Activated CD8-positive, alpha-beta memory T cell treated with anti-CD3 and anti-CD28 coated beads, Interleukin-2, amount 50 U/mL, for 4 hours (primary cell): Measurements from ENCODE around the gene HTRA2.

ENCODE experiments used
- DNase-seq: peaks from one replicate; pipeline ENCODE4 v3.0.0-alpha.2; 2020

Gene HTRA2

DNA sequence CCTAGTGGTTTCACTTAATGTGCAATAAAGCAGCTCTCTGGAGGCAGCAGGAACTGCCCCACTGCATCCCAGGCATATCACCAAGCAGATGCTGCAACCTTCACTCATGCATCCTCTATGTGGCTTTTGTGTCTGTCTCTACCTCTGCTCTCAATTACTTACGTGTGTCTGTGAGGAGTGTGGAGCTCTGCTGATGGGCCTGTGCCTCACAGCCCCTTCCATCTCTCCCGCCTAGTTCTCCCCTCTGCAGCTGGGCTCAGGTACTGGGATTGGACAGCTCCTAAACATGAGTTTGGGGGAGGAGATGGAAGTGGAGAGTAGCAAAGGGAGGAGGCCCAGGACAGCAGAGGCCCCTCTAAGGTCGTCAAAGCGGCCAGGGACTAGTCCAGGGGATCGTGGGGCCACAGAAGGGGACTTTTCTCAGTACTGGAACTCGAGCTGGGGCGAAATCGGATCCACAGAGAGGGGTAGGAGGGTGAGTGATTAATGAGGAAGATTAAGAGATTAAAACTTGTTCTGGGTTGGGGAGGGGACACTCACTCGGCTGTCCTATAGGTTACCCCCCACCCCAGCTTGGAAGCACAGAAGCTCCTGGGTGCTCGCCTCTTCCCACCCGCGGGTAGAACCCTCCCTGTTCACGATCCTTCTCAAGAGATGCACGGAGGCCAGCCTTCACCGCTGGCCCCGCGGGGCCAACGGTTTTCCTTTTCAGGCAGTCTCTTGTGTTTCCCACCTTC lies 28.2 kb upstream of the HTRA2 start:
- no peak for DNase-seq

DNA sequence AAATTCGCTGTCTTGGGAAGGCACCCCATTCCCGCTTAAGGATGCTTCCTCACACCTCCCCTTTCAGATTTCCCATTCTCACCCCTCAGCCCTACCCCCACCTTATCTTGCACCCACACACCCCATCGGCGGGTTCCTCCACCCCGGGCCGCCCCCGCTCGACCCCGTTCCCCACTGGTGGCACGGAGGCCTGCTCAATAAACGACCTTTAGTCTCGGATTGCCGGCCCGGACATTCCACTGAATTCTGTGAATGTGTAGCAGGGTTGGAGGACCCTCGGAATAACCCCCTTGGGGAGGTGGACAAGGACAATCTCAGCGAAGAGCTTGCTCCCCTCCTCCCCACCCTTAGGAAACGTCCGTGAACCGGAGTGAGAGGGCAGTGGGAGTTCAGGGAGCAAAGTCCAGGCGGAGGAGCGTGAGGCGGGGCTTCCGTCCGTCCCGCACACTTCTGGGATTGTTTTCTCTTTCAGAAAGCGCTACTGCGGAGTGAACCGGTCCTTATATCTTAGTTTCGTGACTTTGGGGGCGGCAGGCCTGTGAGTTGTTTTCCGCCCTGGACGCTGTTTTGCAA lies 27.5 kb upstream of the HTRA2 start:
- no peak for DNase-seq

DNA sequence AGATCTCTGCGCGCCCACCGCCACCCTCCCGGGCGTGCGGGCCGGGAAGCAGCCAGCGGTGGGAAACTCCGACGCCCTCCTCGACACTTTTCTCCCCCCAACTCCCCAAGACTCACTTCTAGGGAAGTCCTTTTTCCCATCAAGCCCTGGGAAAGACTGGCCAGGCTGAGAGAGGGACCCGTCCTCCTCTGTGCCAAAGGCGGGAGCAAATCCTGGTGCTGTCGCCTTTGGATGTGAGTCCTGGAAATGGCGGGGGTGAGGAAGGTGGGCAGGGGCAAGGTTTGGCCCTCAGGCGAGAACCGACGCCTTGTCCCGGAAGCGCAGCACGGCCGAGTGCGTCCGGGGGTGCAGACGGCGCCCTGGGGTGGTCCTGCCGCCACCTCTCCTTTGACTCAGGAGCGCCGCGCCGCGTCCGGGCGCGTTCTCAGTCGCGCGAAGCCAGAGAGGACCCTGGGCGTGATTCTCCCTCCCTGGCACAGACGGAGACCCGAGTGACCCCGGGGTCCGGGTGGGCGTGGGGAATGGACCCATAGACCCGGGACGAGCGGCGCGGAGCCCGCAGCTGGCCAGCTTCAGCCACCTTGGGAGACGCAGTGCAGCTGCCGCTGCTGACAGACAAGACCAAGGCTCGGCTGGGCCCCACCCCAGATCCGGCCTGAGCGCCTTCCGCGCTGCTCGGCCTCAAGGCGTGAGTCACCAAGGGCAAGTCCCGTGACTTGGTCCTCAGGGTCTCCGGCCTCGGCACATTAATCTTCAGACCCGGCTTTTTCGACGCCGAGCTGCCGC lies 26.8 kb upstream of the HTRA2 start:
- DNase-seq, result peak; percentile 53

DNA sequence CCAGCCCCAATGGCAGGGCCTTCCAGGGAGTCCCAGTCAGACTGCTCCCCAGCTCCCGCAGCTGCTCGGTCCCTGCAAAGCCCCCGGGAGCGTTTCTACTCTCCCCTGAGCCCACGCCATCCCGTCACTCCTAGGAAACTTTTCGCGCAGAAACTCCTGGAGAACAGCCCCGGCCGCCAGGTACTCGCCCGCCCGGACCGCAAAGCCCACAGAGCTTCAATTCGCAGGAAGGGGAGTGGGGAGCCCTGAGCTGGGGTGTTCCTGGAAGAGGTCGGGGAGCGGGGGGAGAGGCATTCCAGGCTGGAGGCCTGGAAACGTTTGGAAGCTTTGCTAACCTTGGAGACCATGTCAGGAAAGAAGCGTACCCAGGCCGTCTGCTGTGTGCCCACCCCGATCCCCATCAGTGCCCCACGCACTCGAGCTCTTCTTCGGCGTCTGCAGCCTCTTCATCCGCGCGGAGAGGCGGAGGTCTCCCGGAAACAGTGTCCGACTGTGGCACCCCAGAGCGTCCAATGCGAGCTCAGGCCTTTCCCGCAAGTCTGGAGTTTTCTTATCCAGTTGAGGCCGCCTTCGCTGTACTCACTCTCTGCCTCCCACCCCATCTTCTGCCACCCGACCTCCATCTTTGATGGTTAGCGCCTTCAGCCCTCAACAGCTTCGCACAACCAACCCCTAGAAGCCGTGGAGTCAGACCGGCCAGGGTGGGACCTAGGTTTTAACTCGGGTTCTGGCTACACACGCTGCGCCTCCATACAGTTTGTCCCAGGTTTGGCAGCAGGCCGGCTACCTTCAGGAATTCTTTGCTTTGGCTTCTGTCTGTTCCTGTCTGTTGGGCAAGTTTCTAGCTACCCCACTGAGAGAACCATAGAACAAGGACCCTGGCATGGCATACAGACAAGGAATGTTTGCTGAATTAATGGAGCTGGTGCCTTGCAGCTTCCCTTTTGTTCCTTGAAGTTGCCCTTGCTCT lies 25.9 kb upstream of the HTRA2 start:
- DNase-seq, result no peak

DNA sequence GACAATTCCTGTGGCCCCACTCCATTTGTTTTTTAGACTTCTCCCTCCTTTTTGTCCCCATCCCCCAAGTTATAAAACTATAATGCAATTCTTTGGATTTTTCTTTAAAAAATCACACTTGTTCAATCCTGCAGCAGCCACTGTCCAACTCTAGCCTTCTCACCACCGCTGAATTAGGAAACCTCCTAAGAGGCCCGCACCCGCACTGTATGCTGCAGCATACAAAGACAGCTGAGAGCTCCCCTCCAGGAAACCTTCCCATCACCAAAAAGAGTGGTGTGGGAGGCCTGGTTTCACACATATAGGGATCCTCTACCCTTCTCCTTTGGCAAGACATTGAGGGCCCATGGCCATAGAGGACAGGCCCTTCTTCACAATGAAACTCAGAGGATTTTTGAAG lies 25.1 kb upstream of the HTRA2 start:
- no peak for DNase-seq

DNA sequence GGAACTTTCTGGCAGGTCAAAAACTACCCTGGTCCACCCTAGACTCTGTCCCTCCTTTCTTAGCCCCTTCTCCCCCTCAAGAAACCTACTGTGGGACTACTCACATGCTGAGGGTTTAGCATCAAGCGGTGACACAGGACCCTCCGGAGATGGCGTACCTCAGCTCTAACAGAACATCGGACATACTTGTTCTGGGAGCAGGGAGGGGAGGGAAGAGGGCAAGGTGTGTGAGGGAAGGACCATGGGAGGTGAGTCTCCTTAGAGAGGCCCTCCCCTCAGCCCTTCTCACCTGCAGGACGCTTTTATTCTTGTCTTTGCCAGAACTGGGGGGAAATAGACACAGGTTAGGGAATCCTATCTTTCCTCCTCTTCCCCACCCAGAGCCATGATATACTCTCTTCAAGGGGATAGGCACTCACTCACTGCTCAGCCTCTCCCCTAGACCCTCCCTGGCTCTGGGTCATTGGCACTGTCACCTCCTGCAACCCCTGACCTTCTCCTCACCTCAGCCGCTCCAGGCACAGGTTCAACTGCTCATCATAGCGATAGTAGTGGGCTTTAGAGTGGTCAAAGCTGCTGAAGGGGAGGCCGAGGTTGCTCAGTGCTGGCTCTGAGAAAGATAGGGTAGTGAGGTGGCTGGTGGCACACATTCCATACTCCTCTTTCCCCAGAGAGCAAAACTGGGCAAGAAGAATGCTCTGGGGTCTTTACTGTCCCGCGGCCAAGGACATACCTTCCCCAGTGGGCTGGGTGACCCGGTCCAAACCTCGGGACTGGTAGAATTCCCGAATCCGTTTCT lies 24.1 kb upstream of the HTRA2 start:
- no peak for DNase-seq

DNA sequence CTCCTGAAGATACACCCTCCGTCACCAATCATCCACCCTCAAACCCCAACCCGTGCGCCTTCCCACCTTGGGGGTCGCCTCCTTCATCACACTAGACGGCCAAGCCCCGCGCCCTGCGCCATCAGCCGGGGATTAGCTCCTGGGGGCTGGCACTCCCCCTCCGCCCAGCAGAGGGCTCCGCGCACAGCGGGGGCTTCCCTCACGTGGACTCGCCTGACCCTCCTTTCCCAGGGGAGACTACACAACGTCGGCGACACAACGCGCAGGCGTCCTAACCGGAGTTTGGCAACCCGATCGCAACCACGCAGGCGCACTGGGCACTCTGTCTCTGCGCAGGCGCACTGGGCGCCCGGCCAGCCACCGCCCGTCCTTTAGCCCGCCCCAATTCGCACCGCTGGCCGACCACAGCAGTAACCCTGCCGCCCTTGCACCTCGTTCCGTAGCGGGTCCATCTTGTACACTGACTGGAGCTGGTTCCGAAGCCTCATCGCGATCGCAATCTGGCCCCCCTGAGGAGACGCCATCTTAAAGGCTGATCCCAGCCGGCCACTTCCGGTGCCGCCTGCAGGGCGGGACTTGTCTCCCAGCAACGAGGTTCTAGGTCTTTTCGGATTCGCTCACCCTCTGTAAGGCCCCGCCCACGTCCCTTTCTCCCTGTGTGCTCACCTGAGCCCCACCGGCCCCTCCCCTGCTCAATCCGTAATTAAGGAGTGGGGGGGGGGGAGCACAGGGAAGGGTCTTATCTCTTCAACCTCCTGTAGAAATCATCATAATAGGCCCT lies 22.4 kb upstream of the HTRA2 start, which contains the start of gene PCGF1:
Gene PCGF1 (minus strand): TSS at position 551 of the 781 bp plus-strand sequence. CDS start 27 bp downstream, at position 524.
- DNase-seq, result peak; percentile 100

DNA sequence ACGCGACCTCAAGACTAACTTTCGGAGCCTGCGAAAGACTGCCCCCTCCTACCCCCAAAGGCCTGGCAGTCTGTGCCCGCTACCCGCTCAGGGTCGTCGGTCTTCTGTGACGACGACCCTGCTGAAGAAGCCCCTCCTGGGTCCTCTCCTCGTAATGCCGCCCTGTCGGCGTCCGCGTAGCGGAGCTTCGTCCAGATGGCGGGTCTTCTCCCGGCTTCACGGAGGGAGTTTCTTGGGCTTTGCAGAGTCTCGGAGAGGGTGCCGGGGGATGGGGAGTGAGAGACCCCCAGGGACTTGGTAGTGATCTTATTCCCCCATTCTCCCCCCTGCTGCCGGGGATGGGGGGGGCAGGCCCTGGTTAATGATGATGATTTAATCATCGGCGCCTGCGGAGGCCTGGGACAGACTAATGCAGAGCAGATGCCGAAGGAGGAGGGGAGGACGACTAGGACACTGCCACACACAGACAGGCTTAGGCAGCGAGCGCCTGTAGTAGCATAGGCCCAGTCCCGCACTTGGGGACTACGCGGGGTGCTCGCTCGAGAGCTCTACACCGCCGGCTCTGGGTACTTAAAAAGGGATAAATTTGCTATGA lies 21.7 kb upstream of the HTRA2 start:
- peak; percentile 38 for DNase-seq

DNA sequence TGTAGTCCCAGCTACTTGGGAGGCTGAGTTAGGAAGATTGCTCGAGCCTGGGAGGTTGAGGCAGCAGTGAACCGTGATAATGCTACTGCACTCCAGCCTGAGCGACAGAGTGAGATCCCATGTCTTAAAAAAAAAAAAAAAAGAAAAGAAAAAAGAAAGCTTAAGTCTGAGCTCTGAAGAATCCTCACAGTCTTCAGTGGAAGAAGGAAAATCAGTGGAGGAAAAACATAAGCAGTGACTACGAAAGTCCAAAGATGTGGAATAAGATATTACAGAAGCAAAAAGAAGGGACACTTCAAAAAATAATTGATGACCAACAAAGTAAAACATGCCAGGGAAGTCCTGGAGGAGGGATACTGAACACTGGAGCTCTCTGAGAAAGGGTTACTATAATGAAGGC lies 19.5 kb upstream of the HTRA2 start:
- DNase-seq, result no peak

DNA sequence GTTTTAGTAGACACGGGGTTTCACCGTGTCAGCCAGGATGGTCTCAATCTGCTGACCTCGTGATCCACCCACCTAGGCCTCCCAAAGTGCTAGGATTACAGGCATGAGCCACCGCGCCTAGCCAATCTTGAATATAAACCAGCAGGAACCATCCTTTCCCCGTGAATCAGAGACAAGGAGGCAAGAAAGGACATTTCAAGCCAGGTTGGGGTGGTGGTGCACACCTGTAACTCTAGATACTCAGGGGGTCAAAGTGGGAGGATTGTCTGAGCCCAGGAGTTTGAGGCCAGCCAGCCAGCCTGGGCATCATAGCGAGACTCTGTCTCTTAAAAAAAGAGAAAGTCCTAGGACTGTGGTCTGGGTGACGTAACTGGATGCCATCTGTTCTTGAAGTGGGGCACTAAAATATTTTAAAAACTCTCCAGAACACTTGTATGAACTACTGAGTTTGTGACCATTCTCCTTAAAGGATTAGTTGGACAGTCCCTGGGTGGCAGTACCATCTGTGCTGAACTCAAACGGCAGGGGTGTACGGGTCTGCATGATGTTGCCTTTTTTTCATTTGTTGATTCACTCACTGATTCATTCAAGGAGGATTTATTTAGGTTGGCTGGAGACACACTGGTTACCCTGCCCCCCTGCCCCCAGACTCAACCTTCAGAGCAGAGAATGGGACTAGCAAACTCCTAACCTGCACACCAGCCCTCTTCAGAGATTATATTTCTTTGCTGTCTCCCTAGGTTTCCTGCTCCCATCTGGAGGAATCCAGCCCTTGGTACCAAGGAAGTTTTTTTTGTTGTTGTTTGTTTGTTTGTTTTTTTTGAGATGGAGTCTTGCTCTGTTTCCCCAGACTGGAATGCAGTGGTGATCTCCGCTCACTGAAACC lies 18.4 kb upstream of the HTRA2 start:
- DNase-seq, result no peak

DNA sequence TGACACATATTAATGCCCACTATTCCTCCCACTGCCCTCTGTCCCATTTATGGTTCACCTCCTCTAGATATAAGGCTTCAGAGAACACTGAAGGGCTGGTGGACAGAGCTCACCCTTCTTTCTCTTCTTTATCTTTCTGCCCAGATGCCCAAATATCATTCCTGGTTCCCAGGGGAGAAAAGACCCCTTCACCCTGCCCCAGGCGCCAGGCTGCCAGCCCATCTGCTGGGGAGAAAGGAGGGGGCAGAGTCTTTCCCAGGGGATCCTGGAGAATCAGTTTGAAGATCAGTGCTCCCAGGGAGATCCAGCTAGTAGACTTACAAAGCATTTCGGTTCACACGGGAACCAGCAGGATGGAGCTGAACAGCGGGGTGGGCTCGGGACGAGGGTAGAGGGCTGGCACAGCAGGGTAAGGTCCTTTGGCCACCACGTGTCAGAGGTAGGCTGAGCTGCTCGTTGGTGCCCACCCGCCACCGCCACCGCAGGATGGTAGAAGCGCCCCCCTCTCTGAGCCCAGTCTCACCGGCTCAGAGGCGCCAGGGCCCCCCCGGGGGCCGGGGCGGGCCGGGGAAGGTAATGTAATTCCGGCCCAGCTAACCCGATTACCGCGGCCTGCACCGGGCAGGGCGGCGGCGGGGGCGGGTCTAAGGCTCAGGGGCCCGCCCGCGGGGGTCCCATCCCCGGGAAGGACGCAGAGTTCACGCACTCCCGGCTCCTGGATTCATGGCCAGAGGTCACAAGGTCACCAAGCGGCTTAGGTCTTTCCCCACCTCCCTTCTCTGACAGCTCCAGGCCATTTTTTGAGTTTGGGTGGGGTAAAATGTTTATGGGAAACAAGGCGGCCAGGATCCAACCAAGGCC lies 16.8 kb upstream of the HTRA2 start:
- no peak for DNase-seq

DNA sequence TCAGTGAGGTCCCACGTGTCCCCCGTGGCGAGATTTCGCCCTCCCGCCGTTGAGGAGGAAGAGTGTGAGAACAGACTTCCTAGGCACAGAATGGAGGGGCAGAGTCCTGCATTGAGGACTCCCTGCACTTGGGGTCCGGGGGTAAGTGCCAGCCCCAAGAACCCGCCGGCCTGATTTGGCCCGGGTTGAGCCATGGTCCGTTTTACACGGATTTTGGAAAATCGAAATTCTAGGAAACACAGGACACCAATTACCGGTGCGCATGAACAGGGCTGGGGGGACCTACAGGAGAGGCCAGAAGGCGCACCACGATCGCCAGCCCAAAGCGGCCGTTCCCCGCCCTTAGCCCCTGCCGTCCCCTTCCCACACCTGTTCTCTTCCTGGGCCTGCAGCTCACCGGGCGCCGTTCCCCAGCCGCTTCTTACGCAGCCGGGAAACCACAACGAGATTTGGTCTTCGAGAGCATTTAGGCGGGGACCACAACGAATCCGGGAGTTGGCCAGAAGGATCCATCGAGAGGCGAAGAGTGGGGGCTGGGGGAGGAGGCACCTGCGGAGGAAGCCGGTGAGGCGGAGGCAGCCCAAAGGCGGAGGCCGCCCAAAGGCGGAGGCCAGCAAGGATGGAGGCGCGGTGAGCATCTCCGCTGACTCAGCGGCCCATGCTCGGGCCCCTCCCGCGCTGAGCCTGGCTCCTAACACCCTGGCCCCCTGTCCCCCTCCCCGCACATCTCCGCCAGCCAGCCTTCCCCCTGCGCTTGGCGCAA lies 15.9 kb upstream of the HTRA2 start:
- no peak for DNase-seq

DNA sequence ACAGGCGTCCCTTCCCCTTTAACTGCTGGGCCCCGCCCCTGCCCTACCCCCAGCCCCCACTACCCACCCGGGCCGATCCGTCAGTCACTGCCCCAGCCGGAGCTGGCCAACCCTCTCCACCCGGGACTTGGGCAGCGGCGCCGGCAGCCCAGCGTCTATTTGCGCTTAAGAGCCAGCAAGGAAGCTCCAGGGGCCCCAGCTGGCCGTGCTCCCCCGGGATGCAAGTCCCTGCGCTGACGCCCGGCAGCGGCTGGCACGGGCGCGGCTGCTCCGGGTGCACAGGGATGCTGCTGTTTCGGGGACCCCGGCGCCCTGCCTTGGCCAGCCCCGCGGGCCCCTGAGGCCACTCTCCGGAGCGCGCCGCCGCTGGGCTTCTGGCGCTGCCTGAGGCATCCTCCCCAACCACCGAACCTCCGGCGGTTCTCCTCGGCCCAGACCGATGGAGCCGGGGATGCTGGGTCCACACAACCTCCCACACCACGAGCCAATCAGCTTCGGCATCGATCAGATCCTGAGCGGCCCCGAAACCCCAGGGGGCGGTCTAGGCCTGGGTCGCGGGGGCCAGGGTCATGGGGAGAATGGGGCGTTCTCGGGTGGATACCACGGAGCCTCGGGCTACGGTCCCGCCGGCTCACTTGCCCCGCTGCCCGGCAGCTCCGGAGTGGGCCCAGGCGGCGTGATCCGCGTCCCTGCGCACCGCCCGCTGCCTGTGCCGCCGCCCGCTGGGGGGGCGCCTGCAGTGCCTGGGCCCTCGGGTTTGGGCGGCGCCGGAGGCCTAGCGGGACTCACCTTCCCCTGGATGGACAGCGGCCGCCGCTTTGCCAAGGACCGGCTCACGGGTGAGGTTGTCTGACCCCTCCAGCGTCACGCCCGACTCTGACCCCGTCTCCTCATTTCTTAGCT lies 15.1 kb upstream of the HTRA2 start, which contains the start of gene TLX2:
Gene TLX2 (plus strand): TSS at position 83 of the 903 bp plus-strand sequence. CDS start 357 bp downstream, at position 440.
- no peak for DNase-seq

DNA sequence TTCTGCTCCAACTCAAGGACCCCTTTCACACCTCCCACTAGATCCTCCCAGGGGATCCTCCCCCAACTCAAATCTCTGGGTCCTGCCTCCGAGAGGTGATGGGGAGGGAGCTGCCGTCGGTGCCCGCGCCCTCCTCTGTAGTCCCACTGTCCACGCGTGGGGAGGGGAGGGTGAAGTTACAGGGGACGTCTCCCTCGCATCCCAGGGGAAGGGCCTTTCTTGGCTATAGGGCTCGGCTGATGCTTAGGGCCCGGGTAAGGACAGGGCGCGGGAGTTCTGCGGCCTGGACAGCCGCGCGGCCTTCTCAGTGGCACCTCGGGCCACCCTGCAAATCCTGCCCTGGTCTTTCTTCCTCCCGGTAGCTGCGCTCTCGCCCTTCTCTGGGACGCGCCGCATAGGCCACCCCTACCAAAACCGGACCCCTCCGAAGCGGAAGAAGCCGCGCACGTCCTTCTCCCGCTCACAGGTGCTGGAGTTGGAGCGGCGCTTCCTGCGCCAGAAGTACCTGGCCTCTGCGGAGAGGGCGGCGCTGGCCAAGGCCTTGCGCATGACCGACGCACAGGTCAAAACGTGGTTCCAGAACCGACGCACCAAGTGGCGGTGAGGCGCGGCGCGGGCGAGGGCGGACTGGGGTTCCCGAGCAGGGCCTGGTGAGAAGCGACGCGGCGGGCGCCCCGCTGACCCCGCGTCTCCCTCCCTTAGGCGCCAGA lies 14.3 kb upstream of the HTRA2 start:
- no peak for DNase-seq

DNA sequence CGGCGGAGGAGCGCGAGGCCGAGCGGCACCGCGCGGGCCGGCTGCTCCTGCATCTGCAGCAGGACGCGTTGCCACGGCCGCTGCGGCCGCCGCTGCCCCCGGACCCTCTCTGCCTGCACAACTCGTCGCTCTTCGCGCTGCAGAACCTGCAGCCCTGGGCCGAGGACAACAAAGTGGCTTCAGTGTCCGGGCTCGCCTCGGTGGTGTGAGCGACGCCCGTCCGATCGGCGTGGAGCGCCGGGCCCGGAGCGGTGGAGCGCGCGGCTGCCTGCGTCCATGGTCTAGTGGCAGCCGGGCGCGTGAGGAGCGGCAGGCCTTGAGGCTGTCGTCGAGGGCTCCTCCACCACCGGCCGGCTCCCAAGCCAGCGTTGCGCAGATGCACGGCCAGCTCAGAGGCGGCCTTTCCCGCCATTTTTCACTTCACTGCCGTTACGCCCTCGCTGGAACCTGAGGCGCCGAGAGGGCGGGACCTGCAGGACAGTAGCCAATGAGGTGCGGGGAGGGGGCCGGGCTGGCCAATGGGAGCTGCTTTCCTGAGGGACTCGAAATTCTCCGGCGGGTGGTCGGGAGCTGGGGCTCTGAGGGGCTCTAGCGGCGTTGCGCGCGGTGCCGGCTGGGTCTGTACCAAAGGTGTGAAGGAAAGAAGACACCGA lies 13.6 kb upstream of the HTRA2 start:
- DNase-seq, result peak; percentile 78
